Measurements from ENCODE around the gene HIVEP3.

HIVEP3 gene

DNA sequence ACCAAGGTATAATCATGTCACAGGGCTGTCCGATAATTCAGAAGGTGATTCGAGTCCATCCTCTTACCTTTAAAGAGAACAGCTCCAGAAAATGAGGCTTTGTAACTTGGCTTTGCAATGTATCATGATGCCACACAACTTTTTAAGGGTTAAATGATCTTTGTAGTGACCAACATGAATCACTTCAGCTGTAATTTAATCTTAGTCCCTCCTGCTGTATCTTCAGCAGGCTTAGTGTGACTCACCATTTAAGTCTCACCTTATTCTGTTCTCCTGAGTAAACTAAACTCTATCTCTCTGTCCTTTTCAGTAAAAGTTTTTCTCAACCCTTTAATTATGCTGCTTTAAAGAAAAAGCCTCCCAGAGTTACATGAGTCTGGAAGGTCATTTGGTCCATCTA lies 1.9 kb upstream of the HIVEP3 start:
- peak; percentile 49 for DNase-seq

DNA sequence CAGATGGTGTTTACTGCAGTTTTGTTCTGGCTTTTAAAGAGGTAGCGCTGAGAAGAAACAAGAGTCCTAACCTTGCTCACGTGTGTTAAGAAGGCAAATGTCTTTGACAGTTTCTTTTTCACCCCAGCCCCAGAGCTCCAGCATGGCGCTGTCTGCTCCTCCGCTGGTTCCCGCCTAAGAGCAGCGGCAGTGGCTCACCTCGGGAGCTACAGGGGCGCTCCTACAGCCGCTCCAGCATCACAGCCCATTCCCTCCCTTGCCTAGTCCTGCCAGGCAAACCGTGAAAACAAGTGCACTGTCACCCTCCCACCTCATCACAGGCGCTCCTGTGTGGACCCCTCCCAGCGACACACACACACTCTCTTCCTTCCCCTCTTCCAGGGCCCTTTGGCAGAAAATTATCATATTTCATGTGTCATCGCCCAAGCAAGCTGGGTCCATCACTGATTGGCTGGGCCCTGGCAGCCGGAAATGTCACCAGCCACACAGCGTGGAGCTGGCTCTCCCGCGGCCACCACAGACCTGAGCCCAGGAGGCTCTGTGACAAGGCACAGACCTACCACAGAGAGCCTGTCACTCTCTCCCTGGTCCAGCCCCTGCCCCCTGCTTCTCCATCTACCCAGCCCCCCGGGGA lies 1.2 kb upstream of the HIVEP3 start:
- DNase-seq: peak; percentile 70

DNA sequence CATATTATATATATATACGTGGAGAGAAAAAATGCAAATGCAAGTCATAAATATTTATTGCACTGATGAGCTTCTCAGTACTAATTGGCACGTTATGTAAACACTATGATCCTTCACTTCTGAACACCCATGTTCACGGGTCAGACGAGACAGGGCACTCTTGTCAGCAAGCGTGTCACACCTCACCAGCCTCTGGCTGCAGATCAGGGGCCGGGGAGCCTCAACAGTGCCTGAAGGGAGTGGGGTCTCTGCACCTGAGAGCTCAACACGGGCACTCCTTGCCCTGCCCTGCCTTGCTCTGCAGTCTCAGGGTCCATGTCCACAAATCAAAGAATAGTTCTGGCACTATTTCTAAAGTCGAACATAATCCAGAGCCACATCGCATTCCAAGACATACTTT lies 409 bp upstream of the HIVEP3 start:
- DNase-seq: no peak

DNA sequence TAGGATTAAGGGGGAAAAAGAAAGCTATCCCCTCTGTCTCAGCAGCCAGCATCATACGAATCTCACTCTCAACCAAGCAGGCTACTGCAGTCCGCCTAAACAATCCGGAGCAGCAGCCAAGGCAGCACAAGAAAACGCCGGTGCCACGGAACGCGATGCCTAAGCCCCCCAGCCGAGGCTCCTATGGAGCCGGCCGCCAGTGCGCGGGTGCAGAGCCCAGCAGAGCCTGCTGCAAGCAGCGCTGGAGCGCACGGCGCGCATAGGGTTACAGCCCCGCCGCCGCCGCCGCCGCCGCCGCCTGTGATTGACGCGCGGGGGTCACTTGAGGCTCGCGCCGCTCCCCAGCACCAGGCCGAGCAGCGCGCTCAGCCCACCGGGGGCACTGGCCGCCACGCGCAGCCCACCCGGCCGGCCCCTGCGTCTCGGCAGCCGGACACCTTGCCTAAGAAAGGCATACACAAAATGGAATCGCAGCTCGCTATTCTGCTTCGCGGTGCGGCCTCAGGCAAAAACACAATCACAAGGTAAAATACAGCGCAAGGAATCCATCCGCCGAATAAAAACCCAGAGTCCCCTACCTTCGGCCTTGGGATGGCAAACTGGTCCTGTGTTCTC lies 780 bp downstream of the HIVEP3 start:
- DNase-seq: peak; percentile 32

DNA sequence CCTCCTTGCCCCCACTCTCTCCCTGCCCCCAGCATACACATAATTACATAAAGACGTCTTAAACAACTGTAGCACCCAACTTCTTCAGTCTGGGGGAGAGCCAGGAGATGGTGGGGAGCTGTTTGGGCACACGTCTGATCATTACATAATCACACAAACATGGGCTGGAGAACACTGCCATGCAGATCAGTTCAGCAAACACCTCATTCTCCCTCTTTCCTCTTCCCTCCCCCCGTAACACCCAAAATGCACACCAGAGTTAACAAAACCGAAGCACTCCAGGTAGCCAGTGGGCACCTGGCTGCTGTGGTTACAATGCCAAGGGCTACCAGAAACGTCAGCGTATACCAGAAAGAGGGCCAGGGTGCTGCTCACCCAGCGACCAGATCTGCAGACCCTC lies 1.6 kb downstream of the HIVEP3 start:
- DNase-seq: no peak

DNA sequence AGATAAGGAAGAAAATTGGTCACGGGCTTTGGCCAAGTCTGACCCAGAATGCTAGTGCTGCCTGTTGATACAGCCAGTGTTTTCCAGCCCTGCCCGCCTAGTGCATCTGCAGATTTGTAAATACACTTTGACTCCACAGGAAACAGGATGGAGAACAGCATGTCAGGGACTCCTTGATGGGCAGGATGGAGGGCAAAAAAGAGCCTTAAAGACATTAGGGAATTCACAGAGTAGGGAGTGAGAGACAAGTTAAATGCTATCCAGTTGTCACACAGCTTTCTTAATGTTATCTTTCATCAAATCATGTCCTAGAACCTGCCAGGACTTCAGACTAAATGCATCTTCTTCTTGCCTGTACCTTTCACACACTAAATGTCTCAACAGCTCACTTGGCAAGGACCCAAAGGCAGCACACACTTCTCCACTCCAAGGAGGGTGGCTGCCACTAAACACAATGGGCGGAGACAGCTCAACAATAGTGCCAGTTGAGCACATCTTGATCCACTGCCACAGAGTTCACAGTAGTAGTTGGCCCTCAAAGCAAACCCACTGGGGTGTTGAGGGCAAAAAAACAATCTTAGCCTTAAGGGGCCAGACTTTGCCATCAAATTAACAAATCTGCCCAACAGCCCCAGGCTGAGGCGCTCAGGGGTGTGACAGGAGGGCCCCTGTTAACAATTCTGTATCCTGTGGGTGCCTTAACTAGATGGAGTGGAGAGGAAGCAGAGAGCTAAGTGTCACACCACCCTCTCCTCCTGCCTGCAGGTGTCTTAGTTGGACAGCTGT lies 2.7 kb downstream of the HIVEP3 start:
- no peak for DNase-seq

DNA sequence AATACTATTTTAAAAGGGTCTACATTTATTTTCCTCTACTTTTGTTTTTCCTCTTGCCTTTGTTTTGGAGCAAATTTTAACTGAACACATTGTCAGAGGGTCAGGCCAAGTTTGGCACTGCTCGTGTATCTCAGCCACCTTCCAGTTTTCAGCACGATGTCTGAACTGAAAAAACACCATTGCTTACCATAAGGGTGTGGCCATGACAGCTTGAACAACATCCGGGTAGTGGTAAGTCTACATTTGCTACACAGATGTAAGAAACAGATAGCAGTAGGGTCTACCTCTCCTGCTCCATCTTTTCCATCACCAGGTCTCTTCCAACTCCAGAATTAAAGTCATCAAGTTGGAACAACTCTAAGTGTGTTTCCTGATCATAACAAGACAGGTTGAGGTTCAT lies 4.2 kb downstream of the HIVEP3 start:
- DNase-seq: no peak

DNA sequence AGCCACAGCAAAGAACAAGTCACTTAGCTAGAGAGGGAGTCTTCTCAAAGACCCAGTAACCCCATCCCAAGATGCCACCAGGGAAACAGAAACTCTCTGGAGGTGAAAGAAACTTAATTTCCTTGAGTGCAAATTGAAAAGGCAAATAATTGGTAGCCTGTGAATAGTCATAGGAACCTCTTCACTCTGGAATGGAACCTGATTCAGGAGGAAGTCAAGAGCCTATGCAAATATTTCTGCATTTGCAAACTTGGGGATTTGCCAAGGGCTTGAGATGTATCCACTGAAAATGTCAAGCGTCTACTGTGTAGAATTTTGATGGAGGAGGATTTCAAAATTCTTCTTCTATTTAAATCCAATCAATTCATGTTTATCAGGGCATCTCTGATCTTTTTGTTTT lies 5.7 kb downstream of the HIVEP3 start:
- peak; percentile 30 for DNase-seq

DNA sequence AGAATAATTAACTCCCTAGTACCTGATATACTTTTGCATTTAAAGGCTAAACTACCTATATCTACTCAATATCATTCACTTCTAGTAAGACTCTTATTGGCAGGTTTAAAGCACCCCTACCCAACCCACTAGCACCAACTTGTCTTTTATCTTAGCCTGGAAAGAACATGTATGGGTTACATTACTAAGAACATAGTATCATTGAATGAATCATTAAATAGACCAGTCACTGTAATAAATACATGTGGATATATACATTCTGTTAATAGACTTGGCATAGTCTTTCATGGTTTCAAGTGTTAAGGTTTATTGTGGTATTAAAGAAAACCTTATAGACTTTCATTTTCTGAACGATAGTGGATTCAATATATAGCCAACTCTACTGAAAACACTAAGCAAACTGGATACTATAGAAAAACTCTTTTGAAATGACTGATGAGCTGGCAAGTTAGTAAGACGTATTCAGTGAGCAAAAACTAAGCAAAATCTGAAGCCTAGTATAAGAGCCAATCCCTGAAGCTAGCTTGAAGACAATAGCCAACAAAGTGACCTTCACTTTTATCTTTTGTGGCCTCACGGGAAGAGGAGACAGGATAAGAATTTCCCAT lies 10.3 kb downstream of the HIVEP3 start:
- DNase-seq: no peak

DNA sequence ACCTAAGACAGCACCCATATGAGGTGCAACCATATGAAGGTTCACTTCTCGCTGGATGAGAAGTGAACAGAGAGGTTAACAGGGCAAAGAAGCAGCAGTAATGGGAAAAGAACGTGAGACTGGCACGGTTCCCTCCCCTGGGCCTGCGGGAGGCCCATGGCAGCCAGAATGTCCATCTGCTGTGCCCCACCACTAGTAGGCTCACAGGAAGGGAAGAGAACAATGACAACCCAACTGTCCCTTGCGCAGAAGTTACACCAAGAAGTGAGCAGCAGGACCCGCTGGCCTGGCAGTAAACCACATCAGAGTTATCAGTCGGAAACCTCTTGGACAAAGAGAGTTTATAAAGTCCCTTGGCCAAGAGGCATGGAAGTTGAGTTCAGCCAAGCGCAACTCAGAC lies 11.3 kb downstream of the HIVEP3 start:
- DNase-seq: no peak

DNA sequence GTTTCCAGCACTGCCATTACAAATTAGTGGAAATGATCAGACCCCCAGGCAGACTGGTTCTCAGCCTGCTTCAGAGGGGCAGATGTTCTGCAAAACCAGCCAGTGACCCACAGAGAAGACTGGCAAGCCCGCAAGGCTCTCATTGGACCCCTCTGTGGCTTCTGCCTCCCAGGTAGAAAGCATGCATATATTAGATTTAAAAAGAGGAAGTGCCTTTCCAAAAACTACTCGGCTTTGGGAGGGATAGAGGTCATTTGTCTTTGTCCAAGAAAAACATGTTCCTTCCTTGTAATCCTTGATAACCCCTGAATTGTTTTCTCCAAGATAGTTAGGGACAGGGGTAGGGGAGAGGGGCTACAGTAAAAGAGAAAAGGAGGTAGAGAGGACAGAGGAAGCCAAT lies 11.8 kb downstream of the HIVEP3 start:
- no peak for DNase-seq

DNA sequence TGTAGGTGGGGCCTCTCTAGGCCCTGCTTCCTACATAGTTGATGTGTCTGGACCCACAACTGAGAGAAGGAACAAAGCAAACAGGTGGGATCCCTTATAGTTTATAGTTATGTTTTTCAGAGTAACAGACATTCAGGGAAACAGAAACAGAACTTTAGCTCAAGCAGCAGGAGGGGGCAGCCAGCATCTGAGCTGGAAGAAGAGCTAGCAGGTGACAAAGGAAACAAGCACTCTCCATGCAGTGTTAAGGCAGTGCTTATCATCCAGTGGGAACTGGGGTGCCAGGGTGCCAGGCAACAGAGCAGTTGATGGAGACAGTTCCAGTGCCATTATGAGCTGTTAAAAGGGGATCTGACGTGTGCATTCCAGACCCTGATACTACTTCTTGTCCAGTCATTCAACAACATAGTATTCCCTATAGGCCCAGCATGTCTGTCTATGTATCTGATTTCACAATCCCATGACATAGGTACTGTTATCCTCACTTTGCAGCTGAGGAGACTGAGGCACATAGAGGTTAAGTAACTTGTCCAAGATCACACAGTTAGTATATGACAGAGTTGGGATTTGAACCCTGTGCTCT lies 13.5 kb downstream of the HIVEP3 start:
- peak; percentile 26 for DNase-seq

DNA sequence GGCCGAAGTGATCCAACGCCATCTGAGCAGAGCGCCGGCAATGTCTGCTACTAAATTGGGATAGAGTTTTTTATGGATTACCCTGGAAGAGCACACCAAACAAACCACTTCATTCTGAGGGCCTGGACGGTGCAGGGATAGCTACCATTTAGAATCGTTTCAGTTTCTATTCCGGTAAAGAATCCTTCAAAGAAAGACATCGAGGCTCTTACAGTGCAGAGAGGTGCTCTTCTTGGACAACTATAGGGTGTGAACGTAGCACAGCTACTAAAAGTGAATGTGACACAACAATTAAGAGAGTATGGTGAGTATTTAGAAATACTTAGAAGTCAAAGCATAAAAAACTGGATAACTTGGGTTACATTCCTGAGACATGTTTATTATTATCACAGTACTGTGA lies 16.1 kb downstream of the HIVEP3 start:
- no peak for DNase-seq

DNA sequence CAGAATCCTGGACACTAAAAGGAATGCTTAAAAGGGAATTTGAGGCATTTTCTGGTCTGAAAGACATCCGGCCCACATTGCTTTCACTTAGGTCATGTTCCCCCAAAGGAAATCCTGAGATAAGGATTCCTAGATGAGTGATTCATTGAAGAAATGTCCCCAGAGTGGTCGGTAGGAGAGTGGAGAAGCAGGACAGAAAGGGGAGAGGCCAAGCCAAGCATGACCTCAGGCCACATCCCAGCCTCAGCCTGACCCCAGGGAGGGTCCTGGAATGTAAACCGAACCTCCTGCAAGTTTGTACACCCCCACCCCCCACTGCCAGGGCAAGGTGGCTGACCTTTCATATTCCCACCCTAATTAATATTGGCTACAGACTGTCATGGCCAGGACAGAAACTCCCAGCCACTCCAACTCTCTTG lies 16.6 kb downstream of the HIVEP3 start:
- DNase-seq: peak; percentile 97

DNA sequence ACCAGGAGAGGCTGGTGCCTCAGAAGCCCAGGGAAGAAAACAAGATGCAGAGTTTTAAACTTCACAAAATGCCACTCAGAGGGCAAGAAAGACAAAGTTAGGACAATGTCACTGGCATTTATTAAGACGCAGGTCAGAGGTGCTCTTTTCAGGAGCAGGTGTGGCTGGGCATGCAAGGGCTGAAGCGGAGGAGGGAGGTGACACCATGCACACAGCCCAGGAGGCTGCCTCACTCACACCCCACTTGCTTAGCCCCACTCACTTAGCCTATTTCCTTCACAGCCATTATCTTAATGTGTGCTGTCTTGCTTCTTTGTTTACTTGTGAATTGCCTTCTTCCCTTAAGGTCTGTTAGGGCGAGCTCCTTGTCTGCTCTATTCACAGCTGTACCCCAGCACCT lies 17.2 kb downstream of the HIVEP3 start:
- no peak for DNase-seq

DNA sequence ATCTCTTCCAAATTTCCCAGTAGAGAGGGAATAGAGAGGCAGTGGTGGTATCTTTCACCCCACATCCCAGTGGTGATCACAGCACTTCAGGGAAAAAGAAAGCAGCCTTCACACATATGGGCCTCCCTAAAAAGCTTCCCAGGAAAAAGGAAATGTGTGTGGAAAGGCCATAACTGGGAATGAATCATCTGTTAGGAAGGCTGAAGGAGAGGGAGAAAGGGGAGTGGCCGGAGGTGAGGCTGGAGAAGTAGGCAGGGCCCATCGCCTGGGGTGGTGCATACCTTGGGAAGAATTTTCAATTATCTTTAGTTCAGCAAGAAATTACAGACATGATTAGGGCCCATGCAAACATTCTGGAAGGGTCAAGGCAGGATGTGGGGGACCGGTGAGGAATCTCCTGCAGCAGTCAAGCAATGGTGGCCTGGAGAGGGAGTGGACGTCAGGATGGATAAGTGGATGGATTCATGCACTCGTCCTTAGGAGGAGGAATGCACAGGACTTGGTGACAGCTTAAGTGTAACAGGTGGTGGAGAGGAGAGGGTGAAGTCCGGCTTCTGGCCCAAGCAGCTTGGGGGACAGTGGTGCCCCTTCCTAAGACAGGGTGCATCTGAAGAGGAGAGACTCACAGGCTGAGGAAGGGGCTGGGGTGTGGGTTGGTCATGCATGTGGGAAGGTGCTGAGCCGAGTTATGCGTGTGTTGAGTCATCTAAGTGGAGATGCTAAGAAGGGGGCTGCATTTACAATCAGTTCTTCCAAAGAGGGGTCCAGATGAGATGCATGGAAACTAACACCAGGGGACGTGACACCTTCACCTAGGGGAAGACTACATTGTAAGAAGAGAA lies 17.9 kb downstream of the HIVEP3 start:
- DNase-seq: peak; percentile 87

DNA sequence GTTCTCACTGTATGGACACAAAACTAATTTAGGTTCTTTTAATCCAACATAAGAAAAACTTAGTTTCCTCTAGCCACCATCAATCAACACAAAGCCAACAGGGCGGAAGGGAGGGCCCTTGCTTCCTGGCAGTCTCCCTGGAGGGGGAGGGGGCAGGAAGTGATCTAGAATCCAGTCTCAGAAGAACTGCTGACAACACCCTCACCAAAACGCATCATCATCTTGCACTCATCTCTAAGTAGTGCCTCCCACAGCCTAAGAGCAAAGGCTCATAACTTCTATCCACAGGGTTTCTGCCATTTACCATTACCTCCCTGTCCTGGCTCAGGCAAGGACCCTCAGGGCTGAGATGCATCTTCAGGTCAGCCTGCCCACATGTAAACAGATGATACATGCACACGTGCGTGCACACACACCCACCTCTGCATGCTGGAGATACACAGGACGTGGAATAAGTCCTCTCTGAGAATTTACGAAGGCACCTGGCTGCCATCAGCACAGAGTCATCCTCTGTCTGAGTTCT lies 20.5 kb downstream of the HIVEP3 start:
- peak; percentile 75 for DNase-seq

DNA sequence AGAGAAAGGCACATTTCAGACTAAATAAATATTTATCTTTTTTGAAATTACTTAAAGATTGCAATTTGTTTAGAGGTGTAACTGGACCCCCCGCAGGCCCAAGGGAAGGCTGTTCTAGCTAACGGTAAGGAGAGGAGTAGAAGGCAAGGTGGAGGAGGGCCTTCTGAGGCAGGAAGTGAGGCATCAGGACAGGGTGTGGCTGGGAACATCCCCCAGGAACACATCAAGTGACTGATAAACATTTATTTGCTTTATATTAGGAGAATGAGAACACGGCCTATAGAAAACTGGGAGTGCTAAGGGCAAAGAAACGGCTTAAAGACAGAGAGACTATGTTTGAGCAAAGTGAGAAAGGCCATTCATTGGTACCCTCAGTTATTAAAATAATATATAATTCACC lies 23.2 kb downstream of the HIVEP3 start:
- no peak for DNase-seq

DNA sequence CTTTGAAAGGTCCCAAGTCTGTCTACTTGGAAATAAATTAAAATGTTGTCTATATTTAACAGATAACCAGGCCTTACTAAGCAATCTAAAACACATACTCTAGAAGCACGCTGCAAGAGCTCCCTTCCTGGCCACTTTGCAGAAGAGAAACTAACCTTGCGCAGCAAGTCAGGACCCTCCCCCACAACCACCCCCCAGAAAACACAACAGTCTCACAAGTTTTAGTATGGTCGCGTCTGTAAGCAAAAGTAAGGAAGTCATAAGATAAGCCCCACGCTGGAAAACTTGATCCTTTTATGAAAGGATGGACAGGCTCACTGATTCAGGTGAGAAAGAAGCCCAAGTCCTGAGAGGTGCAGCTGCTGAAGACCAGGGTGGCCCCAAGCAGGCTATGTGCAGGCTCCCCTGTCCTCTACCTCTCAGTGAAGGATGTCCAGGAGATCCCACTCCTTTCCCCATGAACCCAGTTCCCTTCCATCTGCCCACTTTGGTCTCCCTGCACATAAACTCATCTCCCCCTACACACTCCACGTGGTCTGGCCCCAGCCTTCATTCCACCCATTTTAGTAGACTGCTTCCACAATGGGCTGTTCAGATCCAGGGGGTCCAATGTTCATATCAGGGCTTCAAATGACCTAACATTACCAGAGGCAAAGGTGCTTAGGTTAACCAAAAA lies 23.8 kb downstream of the HIVEP3 start:
- DNase-seq: no peak

DNA sequence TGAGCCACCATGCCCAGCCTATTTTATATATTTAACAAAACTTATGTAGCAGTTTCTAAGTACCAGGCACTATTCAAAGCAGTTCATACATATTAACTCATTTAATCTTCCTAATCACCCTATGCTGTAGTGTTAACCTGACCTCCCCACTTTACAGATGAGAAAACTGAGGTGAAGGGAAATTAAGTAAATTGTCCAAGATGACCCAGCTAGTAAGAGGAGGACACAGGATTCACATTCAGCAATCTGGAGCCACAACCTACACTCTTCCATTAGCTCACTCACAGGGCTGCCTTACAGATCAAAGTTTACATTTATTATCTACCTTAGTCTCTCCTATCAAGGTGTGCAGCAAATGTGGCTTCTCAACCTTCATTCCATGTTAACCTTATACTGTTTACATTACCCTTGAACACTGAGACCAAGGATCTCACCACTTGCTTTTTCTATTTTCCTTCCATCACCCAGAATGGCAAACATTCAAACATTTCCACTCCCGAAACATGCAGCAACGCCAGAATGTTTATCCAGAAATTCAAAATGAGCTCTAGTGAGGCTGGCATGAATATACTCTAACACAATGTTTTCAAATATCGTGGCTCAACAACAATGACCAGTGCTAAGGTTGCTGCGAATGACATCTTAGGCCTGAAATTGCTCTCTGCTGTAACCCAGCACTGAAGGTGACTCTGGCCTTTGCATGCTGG lies 24.5 kb downstream of the HIVEP3 start:
- no peak for DNase-seq

DNA sequence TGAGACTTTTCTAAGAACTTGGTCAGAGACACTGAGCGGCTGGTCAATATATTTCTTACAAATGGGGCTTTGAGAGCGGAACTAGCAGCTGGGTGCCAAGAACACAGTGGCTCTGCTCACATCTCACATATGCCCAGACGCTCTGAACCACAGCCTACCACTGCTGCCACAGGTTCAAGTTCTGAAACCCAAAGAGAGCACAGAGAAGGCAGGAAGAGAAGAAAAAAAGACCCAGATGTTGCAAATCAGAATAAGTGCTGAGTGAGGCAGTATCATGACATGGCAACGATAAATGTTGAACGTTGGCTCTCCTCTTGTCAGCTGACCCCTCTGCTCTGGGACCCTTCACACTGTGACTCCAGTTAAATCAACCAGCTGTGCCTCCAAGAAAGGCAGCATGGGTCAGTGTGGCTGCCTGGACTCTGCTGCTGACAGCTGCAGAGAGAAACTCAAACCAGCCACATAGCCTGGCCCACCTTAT lies 26.4 kb downstream of the HIVEP3 start:
- no peak for DNase-seq

Measured in fibroblast of skin of back (primary cell).